CD4-positive, alpha-beta T cell treated with Interleukin-17A for 4 hours (primary cell): ENCODE data around the gene EVX1.

ENCODE experiments used
- DNase-seq: peaks from one replicate; pipeline ENCODE4 v3.0.0-alpha.2; 2020; ENCODE audit warnings: mixed read lengths

EVX1 gene

DNA sequence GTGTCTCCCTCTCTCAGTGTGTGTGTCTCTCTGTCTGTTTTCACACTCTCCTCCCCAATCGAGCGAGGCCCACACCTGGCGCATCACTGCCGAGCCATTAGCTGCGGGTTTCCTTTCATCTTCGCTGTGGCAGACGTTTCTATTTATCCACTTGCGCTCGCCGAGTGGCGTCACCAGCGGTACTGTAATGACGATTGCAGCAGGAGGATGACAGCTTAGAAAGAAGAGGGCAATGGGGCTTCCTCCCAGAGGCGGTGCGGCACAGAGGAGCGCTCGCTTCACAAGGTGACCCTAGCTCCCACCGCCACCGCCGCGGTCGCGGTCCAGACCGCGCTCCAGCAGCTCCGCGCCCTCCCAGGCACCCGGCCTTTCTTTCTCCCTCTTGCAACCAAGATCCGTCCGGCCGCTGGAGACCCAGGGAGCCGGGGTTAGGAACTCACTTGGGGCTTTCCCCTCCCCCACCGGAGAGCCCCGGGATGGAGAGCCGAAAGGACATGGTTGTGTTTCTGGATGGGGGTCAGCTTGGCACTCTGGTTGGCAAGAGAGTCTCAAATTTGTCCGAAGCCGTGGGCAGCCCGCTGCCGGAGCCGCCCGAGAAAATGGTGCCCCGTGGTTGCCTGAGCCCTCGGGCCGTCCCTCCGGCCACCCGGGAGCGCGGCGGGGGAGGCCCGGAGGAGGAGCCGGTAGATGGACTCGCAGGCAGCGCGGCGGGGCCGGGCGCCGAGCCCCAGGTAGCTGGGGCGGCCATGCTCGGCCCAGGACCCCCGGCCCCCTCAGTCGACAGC is at the start of gene EVX1:
Gene EVX1, plus strand, starts transcription at position 248 of the 785 bp plus-strand sequence. Its CDS starts 229 bp downstream, at position 477.
- DNase-seq, result no peak

GRCh38 chr7:27193335-27194001 is 49.1 kb upstream of the EVX1 start:
- no peak for DNase-seq

- no peak for DNase-seq
Observed at GRCh38 chr7:27194002-27194352, 48.6 kb upstream of the EVX1 start.

- no peak for DNase-seq
Observed at GRCh38 chr7:27194686-27195379, 47.8 kb upstream of the EVX1 start.

- peak; percentile 88 for DNase-seq
Observed at GRCh38 chr7:27196287-27196767, 46.3 kb upstream of the EVX1 start.

DNA sequence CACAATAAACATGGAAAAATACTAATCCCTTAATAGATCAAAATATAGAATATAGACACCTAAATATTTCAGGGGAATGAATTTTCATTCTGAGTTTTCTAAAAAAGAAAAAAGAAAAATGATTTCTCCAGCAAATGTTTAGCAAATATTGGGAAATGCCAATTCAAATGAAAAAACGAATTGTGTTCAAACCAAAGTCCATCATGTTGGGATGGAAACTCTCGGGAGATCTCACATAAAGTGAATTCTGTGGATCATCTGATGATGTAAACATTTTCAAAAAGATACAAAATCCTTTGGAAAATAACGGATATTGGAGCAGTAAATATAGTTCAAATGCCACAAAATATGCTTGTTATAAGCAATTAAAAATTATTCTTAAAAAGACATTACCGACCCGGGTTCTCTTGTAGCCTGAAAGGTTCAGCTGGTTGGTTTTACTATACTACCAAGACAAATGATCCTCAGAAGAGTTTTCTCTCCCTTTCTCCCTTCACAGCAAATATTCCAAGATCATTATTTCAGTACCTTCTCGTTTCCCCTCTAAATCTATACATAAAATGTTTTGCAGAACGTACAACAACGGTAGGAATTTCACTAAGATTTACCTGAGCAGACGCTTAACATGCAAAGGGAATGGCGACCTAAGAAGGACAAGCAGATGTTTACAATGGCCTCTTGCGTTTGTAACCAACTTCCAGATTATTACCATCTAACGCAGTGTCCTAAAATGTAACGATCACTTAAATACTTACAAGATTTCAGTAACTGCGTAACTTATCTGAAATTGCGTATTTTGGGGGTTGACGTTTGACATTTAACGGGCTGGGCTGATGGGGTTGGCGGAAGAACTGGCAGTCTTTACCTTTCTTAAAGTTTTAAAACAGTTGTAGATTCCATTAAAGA is 45.2 kb upstream of the EVX1 start:
- DNase-seq, result no peak

DNA sequence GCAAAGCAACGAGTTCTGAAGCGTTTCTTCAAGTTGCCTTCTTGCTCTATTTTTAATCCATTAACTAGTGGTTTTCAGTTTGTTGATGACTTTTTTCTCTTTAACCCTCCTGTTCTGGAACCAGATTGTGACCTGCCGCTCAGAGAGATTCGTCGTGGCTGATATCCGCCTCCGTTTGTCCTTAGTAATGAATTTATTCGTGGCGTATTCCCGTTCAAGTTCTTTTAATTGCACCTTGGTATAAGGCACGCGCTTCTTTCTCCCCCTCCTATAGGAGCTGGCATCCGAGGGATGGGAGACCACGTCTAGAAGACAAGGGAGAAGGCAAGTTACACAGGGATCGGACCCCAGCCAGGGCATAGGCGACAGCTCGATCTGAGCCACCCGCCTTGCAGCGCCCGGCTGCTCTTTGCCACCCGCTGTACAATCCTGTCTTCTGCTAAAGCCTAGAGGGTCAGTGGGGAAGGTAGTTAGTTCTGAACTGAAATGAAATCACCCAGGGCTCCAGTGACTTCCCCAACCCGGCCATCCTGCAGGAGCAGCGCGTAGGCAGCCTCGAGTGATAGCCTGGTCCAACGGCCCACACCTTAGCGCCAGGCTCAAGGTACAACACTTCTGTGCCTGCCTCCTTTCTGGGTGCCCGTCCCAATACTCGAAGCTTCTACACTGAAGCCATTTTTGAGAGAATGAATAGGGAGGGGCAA is 44.3 kb upstream of the EVX1 start:
- DNase-seq, result no peak

GRCh38 chr7:27198871-27199801 is 43.5 kb upstream of the EVX1 start:
- no peak for DNase-seq

GRCh38 chr7:27199849-27200760 is 42.5 kb upstream of the EVX1 start, which contains the start of gene HOXA13:
HOXA13 (minus strand) TSS chr7:27200091; CDS start chr7:27200077, 14 bp downstream.
- DNase-seq, result peak; percentile 48

DNA sequence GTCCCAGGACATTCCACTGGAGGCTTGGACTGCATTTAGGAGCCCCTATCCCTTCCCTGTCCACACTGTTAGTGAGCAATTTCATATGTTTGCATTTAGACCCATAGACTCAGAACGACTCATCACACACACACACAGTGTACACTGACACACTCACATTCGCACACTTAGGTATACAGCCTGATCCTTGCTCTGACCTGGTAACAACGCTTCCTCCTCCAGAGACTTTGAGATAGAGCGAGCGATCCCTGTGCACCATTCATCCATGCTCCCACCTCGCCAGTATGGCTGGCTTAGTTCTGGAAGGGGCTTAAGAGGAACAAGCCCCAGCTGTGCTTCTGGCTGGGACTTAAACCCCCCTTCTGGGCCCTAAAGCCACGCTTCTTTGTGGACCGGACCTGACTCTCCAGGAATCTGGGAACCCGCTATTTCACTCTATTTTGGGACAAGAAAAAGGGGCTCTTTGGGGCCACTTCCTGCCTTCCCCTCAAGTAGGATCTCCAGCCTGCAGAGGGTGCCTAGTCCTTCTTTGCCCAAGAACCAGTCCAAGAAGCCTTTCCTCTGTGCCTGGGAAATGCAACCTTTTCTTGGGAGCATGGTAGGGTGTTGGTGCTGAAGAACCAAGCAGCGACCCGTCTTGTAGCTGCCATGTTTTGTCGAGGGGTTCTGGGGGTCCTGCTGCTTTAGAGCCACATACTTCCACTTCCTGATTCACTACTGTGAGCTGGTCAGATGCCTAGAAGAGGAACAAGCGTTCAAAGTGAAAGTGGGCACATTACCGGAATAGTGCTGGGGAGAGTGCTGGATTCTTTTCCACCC is 41.6 kb upstream of the EVX1 start:
- no peak for DNase-seq

GRCh38 chr7:27201580-27202017 is 41.0 kb upstream of the EVX1 start:
- no peak for DNase-seq

GRCh38 chr7:27202018-27202861 is 40.4 kb upstream of the EVX1 start:
- no peak for DNase-seq

DNA sequence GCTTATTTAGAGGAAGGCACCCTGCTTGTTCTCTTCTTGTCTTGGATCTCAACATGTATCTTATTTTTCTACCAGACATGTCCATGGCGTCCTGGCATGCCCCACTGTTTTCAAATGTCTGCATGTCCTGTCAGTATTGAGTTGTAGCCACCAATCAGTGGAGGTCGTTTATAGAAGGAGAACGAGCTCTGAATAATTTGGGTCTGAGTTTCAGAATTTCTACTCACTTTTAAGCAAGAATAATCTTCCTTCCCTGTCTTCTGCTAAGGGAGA is 39.8 kb upstream of the EVX1 start:
- no peak for DNase-seq

DNA sequence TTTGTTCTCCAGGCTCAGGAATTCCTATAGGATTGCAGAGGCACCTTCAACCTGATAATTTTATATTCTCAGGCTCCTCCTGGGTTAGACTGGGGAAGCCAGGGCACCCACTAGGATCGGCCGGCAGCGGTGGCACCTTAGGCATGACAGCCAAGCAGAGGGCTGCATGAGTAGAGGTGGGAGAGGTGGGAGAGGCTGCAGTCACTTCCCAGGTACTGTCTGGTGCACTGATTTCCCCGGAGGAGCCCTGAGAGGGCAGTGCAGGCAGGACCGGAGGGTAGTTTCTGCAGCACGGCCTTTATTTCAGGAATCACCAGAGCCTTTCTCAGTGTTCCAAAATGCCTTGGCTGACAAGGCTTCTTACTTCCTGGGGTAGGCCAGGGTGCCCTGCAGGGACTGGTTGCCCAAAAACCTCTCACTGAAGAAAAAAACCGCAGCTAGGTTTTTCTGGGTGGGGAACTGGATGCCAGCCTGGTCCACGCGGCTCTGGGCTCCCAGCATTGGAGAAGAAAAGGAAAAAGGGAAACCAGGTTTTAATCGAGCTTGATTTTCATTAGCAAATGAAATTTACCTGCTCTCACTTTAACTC is 39.1 kb upstream of the EVX1 start:
- no peak for DNase-seq

DNA sequence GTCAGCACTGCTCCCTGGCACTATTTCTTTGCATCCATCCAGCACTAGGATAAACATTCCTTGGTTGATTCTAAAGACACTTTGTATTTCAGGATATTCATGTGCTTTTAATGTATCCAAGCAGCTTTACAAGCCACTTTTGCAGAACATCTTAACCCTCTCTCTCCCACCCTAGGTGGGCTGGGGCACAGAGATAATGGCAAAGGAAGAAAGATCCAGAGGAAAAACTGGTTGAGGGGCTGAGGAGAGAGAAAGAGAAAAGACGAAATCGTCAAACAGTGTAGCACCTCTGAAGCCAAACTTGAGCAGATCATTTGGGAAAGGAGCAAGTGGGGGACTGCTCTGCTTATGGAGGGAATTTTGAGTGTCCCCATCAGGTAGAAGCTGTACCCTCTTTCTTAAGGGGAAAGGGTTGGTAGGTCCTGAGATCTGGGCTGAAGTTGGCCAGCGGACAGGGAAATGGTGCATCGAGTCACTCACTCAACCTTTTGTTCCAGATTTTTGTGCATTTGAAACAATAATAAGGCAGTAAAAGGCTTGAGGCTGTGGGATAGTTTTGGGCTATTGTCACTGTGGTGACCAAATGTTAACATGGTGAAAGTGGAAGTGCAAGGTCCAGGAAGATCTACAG is 38.5 kb upstream of the EVX1 start:
- no peak for DNase-seq

- no peak for DNase-seq
Observed at GRCh38 chr7:27204851-27205322, 37.7 kb upstream of the EVX1 start.
